Activated CD8-positive, alpha-beta T cell treated with anti-CD3 and anti-CD28 coated beads, Interleukin-2, amount 10 ng/mL, durations not matched to agents 7 days and 5 days (primary cell): Measurements from ENCODE around the gene IGFALS. TPM values are rescaled to one million over a fixed set of nuclear protein-coding genes. Genes with fewer than 3 reads are reported as not detected.
A peak's percentile ranks its signal among the peaks of the same experiment; 100 is the strongest.

ENCODE experiments used
- ATAC-seq: fragments of 150-1000 bp; cut with Tn5 transposase; one replicate; pipeline ENCODE4 v1.10.0; 2021; ENCODE audit warnings: moderate library complexity
- CTCF ChIA-PET: fragments of 350-600 bp; sonication (Branson Sonifier 250); formaldehyde crosslinking; loops from one replicate; lab custom pipeline; 2021; ENCODE audit warnings: antibody characterized with exemption; lab: Charles Lee
- POLR2A ChIA-PET: fragments of 350-600 bp; sonication (Branson Sonifier 250); formaldehyde crosslinking; loops from one replicate; lab custom pipeline; 2021; ENCODE audit warnings: antibody characterized with exemption; lab: Charles Lee
- DNase-seq: peaks from one replicate; pipeline ENCODE4 v3.0.0-alpha.2; 2020
- H3K27ac Mint-ChIP-seq: one replicate; pipeline ENCODE4 v1.8.0; 2021; ENCODE audit warnings: mild to moderate bottlenecking, mixed read lengths
- H3K27me3 Mint-ChIP-seq: one replicate; pipeline ENCODE4 v1.8.0; 2021; ENCODE audit warnings: low read depth, mixed read lengths
- H3K36me3 Mint-ChIP-seq: one replicate; pipeline ENCODE4 v1.8.0; 2021; ENCODE audit warnings: low read depth, mixed read lengths
- H3K4me1 Mint-ChIP-seq: one replicate; pipeline ENCODE4 v1.8.0; 2021; ENCODE audit warnings: low read depth, mixed read lengths
- H3K4me3 Mint-ChIP-seq: one replicate; pipeline ENCODE4 v1.8.0; 2021; ENCODE audit warnings: mild to moderate bottlenecking, mixed read lengths
- H3K9me3 Mint-ChIP-seq: one replicate; pipeline ENCODE4 v1.8.0; 2022; ENCODE audit warnings: mixed read lengths; ENCODE audit not compliant: insufficient read depth
- total RNA-seq, 2 experiments: library from RNA; stranded (reverse); gene quantifications; one replicate each; pipeline ENCODE4 v1.2.3, GENCODE V29; 2021

The IGFALS gene
- total RNA-seq, 2 experiments from 2014 or later, result 0.13 TPM; not detected in 1

DNA sequence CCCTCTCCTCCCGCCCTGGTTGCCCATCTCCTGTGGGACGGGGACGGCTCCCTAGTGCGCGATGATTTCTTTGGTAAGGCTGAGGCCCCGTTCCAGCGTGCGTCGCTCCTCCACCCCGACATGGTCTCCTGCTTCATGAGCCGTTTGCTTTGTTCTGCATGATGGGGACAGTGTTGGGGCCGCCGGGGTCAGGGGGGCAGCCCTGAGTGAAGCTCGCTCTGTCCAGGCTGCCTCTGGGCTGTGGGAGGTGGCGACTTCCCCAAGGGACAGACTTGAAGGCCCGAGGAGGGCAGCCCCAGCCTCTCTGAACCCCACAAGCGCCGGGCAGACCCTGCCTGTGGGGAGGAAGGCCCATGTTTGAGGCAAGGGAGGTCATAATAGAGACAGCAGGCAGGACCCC lies 34.6 kb downstream of the IGFALS start:
- CTCF ChIA-PET, result no interaction called here
- Mint-ChIP-seq H3K27ac (peak overlapping the region; percentile 64), H3K4me1 (peaks cover 26% of the 10 kb centered on the region), H3K27me3 (no peaks in the 10 kb centered on the region), H3K9me3 (no peaks in the 10 kb centered on the region), H3K4me3 (no peak overlapping the region), H3K36me3 (peaks cover 27% of the 10 kb centered on the region)
- ATAC-seq (no peak), DNase-seq (no peak)
- POLR2A ChIA-PET, result no interaction called here

DNA sequence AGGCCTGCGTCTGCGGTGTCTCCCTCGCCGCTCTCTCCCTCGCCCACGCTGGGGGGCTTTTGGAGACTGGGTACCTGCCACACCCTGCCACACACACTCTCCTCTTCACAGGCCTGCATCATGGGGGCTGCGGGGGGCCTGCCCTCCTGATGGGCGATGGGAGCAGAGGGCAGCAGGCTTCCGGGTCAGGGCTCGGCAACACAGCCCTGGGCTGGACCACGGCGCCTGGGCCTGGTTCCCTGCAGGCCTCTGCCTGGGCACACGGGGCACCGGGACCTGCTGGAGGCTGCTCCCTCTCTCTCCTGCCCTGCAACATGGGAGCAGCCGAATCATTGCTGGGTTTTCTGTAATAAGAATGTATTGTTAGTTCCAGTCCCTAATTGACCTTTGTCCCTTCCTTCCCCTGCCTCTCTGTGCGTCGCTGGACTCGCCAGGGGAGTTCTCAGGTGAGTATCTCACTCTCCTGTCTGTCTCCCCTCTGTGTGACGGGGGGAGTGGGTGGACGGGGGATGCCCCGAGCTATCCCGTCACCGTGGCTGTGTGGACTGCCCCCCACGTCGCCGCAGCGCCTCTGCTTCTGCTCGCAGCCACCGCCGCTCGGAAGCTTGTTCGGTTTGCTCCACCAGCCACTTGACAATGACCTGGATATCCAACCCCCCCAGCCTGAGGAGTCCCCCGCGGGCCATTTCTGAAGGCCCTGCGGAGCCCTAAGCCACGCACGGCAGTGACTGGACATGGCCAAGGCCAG lies 35.6 kb downstream of the IGFALS start:
- CTCF ChIA-PET, result no interaction called here

DNA sequence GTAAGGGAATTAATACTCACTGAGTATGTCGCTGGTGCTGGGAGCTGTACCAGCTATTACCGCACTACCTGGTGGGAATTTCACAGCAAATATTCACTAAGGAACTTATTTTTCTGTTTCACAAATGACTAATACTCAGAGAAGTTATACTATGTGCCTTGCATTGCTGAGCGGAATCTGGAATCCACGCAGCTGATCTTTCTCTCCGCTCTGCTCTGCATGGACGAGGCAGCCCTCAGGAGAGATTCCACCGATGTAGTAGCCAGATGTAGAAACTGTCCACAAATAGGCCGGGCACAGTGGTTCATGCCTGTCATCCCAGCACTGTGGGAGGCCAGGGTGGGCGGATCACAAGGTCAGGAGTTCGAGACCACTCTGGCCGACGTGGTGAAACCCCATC lies 39.3 kb downstream of the IGFALS start:
- Mint-ChIP-seq H3K27ac (no peak overlapping the region), H3K36me3 (peaks cover 24% of the 10 kb centered on the region), H3K9me3 (no peaks in the 10 kb centered on the region), H3K4me3 (no peak overlapping the region), H3K4me1 (peaks cover 26% of the 10 kb centered on the region), H3K27me3 (no peaks in the 10 kb centered on the region)
- CTCF ChIA-PET, result interaction anchor here (1.1 to 1.3 kb wide), 2 partner anchors 18 to 31 kb away, joined by 3 to 4 read pairs; partner anchors contain the start of genes EME2 and MRPS34
- POLR2A ChIA-PET, result no interaction called here
- no peak for DNase-seq
- ATAC-seq, result no peak

More for the DNA sequence above, 35.6 kb downstream of the IGFALS start:
- Mint-ChIP-seq H3K27me3 (no peaks in the 10 kb centered on the region), H3K27ac (peak overlapping the region; percentile 86), H3K36me3 (peaks cover 28% of the 10 kb centered on the region), H3K4me1 (peaks cover 26% of the 10 kb centered on the region), H3K9me3 (no peaks in the 10 kb centered on the region), H3K4me3 (no peak overlapping the region)
- POLR2A ChIA-PET, result no interaction called here
- DNase-seq (no peak), ATAC-seq (no peak)

DNA sequence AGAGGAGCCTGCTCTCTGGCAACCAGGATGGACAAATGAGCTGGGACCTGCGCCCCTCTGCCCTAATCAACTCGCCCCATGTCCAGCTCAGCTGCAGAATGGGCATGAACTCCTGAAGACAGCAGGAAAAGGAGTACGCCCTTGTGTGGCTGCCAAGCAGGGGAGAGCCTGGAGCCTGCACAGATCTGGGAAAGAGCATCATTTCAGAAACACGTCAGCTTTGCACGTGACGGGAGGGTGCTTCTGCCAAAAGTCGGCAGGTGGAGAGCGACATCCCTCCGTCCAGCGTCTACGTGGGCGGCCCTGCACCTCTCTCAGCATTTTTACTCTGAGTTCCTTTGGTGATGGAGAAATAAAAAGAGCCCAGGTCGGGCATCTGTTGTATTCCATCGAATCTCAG lies 40.7 kb downstream of the IGFALS start:
- ChIA-PET CTCF (interaction anchor here (1.2 kb wide), 1 partner anchor 47 kb away, joined by 3 read pairs; the partner anchor contains the start of gene MAPK8IP3), POLR2A (no interaction called here)
- Mint-ChIP-seq H3K9me3 (no peaks in the 10 kb centered on the region), H3K27ac (no peak overlapping the region), H3K4me3 (no peak overlapping the region), H3K36me3 (peaks cover 30% of the 10 kb centered on the region), H3K4me1 (peaks cover 18% of the 10 kb centered on the region), H3K27me3 (no peaks in the 10 kb centered on the region)
- ATAC-seq, result no peak
- no peak for DNase-seq

DNA sequence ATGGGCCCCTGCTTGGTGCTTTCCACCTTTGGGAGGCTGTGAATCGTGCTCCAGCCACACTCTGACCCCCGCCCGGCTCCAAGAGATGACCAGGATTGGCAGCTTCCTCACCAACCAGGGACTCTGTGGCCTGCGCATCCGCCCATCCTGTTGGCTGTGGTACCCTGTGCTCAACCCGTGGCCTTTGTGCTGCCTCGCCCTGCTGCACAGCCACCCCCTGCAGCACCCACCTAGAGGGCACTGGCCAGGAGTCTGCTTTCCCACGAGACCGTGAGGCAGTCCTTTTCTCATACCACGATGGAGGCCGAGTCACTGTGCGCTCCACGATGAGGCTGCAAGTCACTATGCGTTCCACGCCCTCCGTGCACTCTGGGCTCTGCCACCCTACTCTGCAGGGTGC lies 41.6 kb downstream of the IGFALS start:
- CTCF ChIA-PET, result interaction anchor here (1.2 kb wide), 1 partner anchor 46 kb away, joined by 3 read pairs; the partner anchor contains the start of gene MAPK8IP3
- Mint-ChIP-seq H3K27me3 (no peaks in the 10 kb centered on the region), H3K4me1 (peaks cover 8% of the 10 kb centered on the region), H3K27ac (no peak overlapping the region), H3K36me3 (peaks cover 26% of the 10 kb centered on the region), H3K4me3 (no peak overlapping the region), H3K9me3 (no peaks in the 10 kb centered on the region)
- POLR2A ChIA-PET, result no interaction called here
- ATAC-seq, result no peak
- no peak for DNase-seq

DNA sequence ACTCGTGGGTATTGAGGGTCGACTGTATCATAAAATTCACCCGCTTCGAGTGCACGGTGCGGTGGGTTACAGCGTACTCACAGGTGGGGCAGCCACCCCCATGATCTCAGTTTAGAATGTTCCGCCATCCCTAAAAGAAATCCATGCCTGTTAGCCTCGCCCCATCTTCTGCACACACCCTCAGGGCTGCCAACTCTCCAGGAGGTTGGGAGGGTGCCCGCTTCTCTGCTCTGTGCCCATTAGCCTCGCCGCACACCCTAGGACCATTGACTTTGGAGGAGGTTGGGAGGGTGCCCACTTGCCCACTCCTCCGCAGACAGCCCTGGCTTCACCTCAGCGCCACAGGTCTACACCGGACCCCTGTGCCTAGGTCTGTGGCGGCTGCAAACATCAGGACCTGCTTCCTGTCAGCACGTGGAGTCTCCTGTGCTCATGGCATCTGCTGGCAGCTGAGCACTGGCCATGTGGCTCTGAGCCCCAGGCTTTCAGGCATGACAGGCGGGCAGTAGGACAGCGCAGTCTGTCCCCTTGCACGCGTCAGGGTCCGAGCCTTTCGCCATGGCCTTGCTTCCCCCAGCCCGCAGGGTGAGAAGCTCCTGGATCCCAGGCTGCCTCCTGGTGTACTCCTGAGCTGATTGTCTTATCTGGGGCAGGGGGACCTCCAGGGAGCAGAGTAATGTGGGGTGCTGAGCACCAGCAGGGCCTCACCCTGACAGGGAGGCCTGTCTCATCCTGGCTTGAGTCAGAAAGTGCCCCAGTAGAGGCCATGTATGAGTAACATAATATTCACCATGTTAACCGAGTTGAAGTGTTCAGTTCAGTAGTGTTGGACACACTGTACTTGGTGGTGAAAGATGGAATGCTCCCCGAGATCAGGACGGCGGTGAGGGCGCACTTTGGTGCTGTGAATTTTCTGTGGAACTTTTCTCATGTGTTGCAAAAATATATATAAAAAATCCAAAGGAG lies 44.1 kb downstream of the IGFALS start:
- CTCF ChIA-PET, result no interaction called here
- Mint-ChIP-seq H3K27me3 (no peaks in the 10 kb centered on the region), H3K4me3 (no peak overlapping the region), H3K4me1 (no peaks in the 10 kb centered on the region), H3K36me3 (peaks cover 15% of the 10 kb centered on the region), H3K27ac (no peak overlapping the region), H3K9me3 (no peaks in the 10 kb centered on the region)
- DNase-seq, result no peak
- POLR2A ChIA-PET, result no interaction called here
- ATAC-seq, result no peak

DNA sequence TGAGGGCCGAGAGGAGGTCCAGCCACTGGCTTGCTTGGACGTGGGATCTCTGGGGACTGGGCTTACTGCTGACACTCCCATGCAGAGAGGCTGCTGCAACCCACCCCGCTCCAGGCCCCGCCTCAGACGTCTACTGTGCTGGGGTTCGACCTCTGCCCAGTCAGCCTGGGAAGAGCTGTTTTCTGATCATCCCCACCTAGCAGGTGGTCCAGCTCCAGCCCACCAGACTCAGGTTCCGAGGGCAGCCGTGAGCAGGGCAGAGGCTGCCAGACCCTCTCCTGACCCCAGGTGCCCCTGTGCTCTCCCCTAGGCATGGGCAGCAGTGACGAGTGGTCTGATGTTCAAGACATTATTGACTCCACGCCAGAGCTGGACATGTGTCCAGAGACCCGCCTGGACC lies 45.6 kb downstream of the IGFALS start:
- no peak for ATAC-seq
- Mint-ChIP-seq H3K9me3 (no peaks in the 10 kb centered on the region), H3K27me3 (no peaks in the 10 kb centered on the region), H3K36me3 (peaks cover 13% of the 10 kb centered on the region), H3K27ac (no peak overlapping the region), H3K4me1 (no peaks in the 10 kb centered on the region), H3K4me3 (no peak overlapping the region)
- DNase-seq, result no peak
- ChIA-PET POLR2A (no interaction called here), CTCF (no interaction called here)

DNA sequence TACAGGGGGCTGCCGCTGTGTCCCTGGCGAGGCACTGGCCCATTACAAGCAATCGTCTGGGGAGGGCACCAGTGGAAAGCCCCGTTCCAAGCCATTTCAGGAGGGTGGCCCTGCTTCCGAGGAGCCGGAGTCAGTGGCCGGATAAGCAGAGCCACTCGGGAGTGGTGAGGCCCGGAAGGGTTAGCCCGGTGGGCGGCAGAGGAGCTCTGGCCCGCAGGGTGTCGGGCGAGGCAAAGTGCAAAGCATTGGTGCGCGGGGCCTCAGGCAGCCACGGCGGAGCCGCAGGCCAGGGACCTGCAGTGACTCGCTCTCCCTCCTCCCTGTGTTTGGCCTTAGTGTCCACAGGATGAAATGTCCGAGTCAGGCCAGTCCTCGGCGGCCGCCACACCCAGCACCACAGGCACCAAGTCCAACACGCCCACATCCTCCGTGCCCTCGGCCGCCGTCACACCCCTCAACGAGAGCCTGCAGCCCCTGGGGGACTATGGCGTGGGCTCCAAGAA lies 46.8 kb downstream of the IGFALS start:
- Mint-ChIP-seq H3K4me1 (no peaks in the 10 kb centered on the region), H3K36me3 (peaks cover 7% of the 10 kb centered on the region), H3K27ac (no peak overlapping the region), H3K4me3 (no peak overlapping the region), H3K27me3 (no peaks in the 10 kb centered on the region), H3K9me3 (no peaks in the 10 kb centered on the region)
- ChIA-PET POLR2A (no interaction called here), CTCF (no interaction called here)
- ATAC-seq, result no peak
- no peak for DNase-seq

DNA sequence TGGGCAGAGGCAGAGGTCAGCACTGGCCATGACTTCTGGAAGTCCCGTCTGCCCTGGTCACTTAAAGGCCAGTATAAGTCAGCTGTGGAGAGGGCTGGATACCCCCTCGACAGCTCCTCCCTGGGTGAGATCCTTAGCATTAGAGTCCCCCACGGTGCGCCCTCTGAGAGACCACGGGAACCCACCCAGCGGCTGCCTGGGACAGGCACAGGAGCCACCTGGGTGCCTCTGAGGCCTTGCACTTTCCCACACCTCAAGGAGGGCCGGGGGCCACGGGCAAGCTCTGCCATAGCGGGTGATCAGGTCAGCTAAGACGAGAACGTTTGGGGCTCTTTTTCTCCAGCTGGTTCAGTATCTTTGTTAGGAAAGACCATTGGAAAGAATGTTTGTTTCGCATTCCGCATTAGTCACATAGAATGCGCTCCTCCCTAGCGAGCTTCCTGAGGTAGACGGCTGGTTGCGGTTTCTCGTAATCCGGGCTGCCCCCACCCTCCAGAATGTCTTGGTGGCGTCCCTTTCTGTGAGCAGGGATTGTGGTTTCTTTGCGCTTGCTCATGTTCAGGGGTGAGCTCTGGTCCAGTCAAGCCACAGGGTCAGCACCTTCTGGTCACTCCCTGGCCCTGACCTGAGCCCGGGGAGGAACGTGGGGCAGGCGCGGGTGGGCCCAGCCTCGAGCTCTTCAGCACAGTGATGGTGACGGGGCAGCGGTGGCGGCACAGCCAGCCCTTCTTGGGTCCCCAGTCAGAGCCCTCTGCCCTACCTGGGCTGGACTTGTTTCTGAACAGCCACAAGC lies 47.4 kb downstream of the IGFALS start:
- ATAC-seq (no peak), DNase-seq (no peak)
- Mint-ChIP-seq H3K4me1 (no peaks in the 10 kb centered on the region), H3K9me3 (no peaks in the 10 kb centered on the region), H3K27me3 (no peaks in the 10 kb centered on the region), H3K27ac (no peak overlapping the region), H3K4me3 (no peak overlapping the region), H3K36me3 (peaks cover 7% of the 10 kb centered on the region)
- POLR2A ChIA-PET, result no interaction called here
- CTCF ChIA-PET, result no interaction called here

DNA sequence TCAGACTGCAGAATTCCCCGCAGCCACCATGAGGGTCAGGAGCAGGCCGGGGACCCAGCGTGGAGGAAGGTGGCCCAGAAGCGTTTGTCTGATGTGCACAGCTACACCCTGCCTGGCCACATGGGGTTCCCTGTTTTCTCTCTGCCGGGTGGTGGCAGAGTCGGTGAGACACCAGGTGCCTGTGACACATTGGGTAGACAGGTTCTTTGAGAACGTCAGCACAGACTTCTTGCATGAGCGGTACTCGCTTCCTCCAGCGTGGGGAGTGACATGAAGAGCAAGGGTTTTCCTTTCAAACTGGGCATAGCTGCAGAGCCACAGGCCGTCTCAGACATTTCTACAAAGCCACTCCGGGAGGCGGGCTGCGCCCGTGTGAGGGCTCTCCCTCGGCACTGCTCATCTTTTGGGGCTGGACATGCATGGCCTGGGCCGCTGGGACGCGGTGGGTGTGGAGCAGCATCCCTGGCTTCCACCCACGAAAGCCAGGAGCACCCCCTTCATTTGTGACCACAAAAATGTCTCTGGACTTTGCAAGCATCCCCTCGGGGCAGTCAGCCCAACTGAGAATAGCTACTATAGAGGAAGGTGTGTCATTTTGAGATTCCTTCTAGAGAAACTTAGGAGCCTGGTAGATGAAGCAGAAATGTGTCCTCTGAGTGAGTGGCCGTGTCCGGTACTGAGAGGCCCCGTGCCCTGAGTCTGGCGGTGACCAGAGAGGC lies 48.2 kb downstream of the IGFALS start:
- ChIA-PET CTCF (no interaction called here), POLR2A (no interaction called here)
- no peaks in the 10 kb centered on the region for H3K4me1 Mint-ChIP-seq
- no peaks in the 10 kb centered on the region for H3K9me3 Mint-ChIP-seq
- H3K36me3 Mint-ChIP-seq, result peaks cover 7% of the 10 kb centered on the region
- DNase-seq (no peak), ATAC-seq (no peak)
- H3K27ac Mint-ChIP-seq, result no peak overlapping the region
- H3K27me3 Mint-ChIP-seq, result no peaks in the 10 kb centered on the region
- no peak overlapping the region for H3K4me3 Mint-ChIP-seq

DNA sequence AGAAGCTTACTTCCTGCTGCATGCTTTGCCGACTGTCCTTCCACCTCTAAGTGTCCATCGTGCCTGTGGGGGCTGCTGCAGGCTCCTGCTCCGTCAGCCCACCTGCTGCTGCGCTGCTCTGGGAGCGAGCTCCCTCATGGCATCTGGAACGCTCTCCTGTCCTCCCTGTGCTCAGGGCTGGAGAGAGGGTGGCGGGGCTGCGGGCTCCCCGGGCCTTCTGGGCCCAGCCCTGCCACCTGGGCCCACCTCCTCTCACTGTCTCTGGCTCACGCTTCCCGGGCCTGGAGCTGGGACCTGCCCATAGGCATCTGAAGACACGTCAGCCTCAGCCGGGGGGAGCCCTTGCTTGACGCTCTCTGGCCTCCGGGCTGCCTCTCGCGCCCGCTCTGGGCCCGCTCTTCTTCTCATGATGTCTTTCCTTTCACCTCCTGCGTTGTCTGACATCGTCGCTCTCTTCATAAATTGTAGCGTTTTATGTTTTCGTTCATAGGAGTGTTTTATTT lies 49.1 kb downstream of the IGFALS start:
- ChIA-PET POLR2A (no interaction called here), CTCF (no interaction called here)
- Mint-ChIP-seq H3K9me3 (no peaks in the 10 kb centered on the region), H3K27me3 (no peaks in the 10 kb centered on the region), H3K4me1 (no peaks in the 10 kb centered on the region), H3K36me3 (peaks cover 7% of the 10 kb centered on the region), H3K27ac (no peak overlapping the region), H3K4me3 (no peak overlapping the region)
- DNase-seq (no peak), ATAC-seq (no peak)
